HG02678 (cell line): Measurements from ENCODE around the gene RNF144A.
"Not testable (repeated sequence)": the region's sequence is repeated elsewhere in the genome, so short reads cannot be mapped to it uniquely, and the experiment has no call there.

ENCODE experiments used
- ATAC-seq: cut with Tn5 transposase; IDR thresholded peaks from one replicate; pipeline ENCODE4 v1.9.1; 2021; ENCODE audit warnings: mild to moderate bottlenecking, moderate library complexity; ENCODE audit not compliant: unreplicated experiment

RNF144A gene

GRCh38 chr2:6995391-6996097 is 78.3 kb downstream of the RNF144A start:
- no peak for ATAC-seq

DNA sequence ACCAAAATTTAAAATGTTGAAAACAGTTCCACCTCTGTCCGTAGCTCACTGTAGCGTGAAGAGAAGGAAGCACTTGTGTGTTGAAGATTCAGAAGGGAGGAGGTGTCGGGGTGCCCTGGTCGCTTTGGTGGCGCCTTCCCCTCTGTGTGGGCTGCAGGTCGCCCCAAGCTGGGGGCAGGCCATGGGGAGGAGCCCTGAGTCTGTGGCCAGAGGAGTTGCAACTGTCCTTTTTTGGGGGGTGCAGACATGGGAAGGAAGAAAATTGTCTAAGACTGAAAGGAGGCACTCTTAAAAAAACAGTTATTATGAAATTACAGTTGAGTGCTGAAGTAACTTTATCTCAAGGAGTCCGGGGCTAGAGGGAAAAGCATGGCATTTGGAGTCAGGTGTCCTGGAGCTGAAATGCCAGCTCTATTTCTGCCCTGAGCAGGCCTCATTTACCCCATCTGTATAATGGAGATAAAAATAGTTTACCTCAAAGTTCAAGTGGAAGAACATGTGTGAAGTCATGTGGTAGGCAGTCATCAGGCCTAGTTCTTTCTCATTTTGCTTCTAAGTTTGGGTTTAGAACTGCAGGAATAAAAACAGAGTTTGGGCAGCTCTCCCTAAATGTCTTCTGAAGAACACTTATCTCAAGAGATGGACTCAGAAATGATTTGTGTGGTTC is 82.1 kb downstream of the RNF144A start:
- ATAC-seq, result peak; percentile 68

- not testable (repeated sequence) for ATAC-seq
Measured at GRCh38 chr2:7001395-7001794, 84.2 kb downstream of the RNF144A start.

- ATAC-seq, result no peak
Measured at GRCh38 chr2:7003895-7004294, 86.7 kb downstream of the RNF144A start.

- ATAC-seq, result no peak
Measured at GRCh38 chr2:7004636-7005035, 87.4 kb downstream of the RNF144A start.

- ATAC-seq, result no peak
Measured at GRCh38 chr2:7007488-7007845, 90.3 kb downstream of the RNF144A start.

DNA sequence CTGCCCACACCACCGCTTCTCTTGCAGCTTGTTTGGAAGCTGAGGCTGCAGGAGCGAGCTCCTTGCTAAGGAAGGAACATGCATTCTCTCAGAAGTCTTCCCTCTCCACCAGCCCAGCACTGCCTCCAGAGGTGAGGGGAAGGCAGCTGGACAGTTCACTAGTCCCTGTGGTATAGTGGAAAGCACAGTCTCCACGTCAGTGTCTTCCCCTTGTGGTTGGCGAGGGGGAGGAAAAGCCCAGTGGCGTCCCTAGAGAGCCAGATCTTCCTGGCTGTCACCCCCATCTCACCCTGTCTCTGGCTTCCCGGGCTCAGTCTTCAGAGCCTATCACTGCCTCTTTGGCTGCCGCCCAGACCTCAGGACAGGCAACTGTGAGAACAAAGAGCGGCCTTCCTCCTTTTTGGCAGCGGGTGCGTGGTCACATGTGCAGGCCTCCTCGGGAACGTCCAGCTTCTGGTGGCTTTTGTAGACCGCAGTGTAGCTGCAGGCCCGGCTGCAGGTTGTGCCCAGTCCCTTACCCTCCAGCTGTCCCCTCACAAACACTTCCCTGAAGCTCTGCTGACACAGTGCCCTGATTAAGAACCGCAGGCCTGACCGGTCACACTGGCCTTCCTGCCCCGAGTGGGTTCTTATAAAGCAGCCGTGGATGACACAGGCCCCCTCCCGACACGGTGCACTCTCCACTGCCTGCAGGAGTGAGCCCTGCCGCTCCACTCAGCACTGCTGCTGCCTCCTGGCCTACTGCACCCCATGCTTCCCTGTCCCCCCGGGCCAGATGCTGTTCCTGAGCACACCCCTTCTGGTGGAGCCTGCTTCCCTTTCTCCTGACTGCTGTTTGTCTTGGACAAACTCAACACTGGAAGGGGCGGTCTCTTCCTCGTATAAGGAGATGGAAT is 90.9 kb downstream of the RNF144A start:
- ATAC-seq, result peak; percentile 54

DNA sequence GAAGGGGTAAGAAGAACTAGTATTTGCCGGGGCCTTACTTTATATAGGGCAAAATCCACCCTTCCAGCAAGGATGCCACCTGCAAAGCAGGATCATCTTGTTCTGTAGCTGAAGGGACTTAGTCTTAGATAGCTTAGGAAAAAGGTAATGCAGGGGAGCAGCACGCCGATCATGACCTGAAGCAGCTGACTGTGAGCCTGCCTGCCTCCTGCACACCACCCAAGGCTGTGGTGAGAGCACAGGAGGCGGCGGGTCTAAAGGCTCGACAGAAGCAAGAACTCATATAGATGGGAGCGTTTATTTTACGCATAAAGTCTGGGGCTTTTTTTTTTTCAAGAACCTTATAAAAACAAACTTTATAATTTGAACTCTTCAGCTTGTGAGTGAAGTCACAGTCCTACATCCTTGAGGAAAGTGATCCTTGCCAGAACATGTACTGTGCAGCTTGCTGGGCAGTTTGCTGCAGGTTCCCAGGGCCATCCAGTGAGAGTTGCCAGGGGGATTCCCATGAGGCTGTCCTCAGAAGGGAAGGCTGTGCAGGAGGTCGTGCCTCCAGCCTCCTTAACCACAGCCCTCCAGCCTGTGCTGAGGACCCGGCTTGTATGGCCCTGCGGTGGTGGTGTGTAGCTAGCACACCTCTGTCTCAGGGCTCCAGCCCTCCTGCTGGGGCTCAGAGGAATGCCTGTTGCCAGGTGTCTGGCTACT is 92.1 kb downstream of the RNF144A start:
- no peak for ATAC-seq

DNA sequence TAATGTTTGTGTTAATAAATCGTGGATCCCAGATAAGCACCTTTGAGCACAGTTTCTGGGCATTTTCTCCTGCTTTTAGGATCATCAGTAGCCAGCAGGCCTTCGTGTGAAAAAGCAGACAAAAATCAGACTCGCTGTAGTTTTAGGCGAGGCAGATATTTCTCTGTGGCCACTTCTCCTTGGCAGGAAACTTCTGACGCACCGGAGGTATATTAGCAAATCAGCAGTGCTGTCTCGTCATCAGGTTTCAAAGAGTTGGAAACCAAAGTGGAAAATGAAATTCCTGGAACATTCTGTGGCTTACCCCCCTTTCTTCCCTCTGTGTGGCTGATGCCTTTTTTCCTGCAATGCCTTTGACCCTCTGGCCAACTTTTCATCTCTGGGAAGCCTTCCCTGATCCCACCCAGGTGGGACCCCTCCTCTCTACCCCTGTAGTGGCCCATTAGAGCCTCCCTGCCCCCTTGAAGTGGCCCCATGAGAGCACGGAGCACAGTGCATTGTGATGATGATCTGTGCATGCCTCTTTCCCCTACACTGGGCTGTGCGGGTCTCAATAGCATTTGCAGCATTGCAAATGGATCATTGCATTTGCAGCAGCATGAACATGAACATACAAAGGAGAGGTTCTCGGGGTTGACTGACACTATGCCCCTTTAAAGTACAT is 93.3 kb downstream of the RNF144A start:
- no peak for ATAC-seq

GRCh38 chr2:7011356-7012083 is 94.3 kb downstream of the RNF144A start:
- ATAC-seq, result no peak

- no peak for ATAC-seq
Measured at GRCh38 chr2:7012141-7012764, 95.0 kb downstream of the RNF144A start.

DNA sequence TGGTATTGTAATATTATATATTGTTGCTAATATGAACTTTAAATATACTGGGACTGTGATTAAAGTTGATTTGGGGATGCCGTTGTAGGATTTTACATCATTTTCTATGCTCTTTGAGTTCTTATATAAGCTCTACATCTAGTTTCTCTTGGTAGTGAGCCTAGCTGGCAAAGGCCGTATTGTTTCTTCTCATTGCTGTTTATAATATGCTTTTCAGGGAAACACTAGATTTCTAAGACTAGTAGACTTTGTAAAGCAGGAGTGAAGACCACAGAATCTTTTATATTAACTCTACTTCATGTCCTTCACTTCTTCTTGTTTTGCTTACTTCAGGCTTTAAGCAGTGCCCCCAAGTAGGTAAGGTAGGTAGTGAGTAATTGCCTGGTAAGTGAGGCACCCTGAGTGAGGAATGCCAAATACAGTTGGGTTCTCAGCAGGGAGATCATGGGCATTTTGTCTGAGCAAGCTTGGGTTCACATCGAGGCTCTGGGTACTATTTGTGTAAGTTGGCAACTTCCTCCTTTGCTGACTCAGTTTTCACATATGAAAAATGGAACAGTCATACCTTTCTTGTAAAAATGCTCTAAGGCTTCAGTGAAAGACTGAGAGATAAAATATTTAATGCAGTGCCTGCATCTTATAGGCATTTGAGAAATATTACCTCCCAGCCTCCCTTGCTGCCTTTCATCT is 96.4 kb downstream of the RNF144A start:
- ATAC-seq, result no peak

DNA sequence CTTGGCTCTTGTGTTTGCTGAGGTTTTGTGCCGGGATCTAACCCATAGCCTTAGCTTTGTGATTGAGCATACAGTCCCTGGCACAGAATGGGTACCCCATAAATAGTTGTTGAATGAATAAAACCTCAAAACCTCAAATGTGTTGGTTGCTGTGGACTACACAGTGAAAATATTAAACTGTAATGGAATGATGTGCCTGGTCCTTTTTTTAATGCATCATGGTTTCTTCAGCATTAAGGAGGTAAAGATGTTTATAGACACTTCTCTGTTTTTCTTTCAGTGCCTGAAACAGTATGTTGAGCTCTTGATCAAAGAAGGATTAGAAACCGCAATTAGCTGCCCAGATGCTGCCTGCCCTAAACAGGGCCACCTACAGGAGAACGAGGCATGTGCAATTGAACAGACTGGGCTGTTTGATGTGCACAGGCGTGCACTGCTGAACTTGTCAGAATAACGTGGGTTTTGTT is 97.0 kb downstream of the RNF144A start:
- no peak for ATAC-seq

DNA sequence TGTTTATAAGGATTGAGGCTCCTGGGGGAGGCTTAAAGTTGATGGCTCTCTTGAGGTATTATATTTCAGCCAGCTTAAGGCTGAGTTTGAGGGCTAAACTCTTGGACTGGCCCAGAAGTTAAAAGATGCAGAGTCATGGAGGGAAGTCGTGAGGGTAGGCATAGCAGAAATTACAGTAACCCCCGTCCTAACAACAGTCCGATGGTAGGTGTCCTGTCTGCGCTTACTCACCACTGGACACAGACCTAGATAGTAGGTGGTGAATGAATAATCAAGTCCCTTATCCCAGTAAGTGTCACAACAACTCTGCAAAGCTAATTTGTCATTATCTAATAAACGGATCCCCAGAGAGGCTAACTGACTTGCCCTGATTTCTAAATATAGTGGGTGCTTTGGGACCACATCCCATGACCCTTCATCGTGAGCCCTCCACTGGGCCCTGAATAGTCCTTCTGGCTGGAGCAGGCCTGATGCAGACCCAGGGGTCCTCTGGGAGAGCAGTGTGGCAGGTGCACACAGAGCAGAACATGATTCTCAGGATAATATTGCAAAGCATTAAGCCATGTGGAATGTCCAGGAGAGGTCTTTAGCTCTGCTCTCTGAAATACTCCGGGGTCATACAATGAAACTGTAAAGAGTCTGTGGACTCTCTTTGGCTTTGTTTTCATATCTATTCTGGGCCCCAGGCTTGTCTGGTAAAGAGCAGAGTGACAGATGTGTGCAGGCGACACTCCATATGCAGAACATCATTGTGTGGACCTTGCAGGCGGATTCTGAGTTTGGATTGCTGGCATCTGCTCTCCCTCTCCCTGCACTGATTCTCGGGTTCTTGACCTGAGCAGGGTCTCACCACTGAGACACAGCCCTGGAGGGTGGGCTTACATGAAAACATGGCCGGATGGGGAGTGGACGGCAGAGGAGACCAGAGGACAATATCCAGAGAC is 98.1 kb downstream of the RNF144A start:
- ATAC-seq, result no peak

- no peak for ATAC-seq
Measured at GRCh38 chr2:7016148-7016547, 98.9 kb downstream of the RNF144A start.

DNA sequence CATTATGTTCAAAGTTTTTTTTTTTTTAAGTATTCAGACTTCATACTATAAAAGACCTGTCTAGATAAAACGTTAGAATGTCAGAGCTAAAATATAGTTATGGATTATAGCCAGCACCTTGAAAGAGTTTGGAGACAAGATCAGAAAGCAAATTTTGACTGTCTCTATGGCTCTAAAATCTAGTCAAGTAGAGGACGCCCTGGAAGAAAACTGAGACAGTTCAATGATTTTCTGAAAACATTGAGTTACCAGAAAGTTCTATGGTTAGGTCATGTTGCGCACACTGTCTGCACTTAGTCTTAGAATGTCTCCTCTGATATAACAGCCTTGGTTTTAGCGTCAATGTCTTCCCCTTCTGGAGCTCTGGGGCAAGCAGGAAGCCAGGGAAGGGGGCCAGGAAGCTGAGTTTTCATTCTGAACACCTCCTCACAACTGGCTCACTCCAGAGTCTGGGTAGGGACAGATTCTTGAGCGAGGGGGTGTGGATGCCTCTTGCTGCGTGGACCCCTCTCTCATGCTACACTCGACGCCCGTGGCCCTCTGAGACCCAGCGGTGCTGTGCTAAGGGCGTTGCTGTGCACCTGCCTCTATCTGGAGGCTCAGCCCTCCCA is 99.5 kb downstream of the RNF144A start:
- ATAC-seq, result no peak

DNA sequence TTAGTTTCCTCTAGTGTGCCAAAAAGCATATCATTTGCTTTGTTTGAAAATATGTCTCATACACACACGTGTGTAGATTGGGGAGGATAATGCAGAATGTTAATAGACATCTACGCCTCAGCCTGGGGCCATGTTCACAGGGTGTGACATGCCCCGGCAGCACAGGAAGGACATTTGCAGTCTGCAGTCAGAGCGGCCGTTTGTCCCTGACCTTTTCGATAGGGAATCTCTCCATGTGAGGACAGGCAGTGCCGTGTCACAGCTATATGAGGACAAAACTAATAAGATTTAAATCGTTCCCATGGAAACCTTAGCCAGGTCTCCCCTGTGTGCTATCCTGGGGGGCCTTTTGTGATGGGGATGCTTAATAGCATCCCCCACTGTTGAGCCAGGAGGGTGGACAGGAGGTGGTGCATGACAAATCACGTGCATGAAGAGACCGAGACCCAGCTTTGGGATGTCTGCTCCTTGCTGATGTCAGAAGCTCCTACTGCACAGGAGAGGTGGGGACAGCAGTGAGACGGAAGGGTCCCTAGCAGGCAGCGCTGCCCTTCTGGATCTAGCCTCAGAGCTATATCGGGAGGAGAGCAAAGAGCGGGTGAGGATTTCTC is 100.6 kb downstream of the RNF144A start:
- no peak for ATAC-seq
